H1 (cell line): ENCODE data around the gene TRIM32. TPM values are rescaled to one million over a fixed set of nuclear protein-coding genes. Genes with fewer than 3 reads are reported as not detected.

ENCODE experiments used
- CTCF ChIA-PET: fragments of 300-600 bp; sonication (Branson Sonifier 250); formaldehyde crosslinking; loops from one replicate; lab custom pipeline; 2021; ENCODE audit not compliant: partially characterized antibody; lab: Charles Lee
- POLR2A ChIA-PET: fragments of 300-600 bp; sonication (Branson Sonifier 250); formaldehyde crosslinking; loops from one replicate; lab custom pipeline; 2021; ENCODE audit warnings: inconsistent platforms; ENCODE audit not compliant: partially characterized antibody; lab: Charles Lee
- DNase-seq, 2 experiments: peaks; one replicate each; pipeline versions ENCODE4 v3.0.0 to v3.0.0-alpha.2; 2010 to 2022; ENCODE audit warnings: low spot score in 2 of 2, low read depth in 1 of 2, mixed read lengths in 1 of 2
- FAIRE-seq: peaks from 2 replicates; lab custom pipeline; 2011; peaks lifted over from hg19 to GRCh38; lab: Jason Lieb, UNC
- H2AFZ ChIP-seq: 2 replicates; pipeline ENCODE4 v1.8.1; 2012; ENCODE audit warnings: low read length, inconsistent platforms
- H2AK5ac ChIP-seq: 2 replicates; pipeline ENCODE4 v1.6.1; 2013; ENCODE audit warnings: low read depth, low read length
- H2BK120ac ChIP-seq: replicated peaks from 2 replicates; pipeline ENCODE3; 2013; ENCODE audit warnings: low read depth, low read length, inconsistent platforms
- H2BK12ac ChIP-seq: 2 replicates; pipeline ENCODE4 v1.6.1; 2013; ENCODE audit warnings: low read depth, low read length
- H2BK15ac ChIP-seq: 2 replicates; pipeline ENCODE4 v1.6.1; 2013; ENCODE audit warnings: low read length
- H2BK20ac ChIP-seq: 2 replicates; pipeline ENCODE4 v1.6.1; 2013; ENCODE audit warnings: low read length
- H2BK5ac ChIP-seq: 2 replicates; pipeline ENCODE4 v1.6.1; 2013; ENCODE audit warnings: low read depth, low read length
- H3K14ac ChIP-seq: 2 replicates; pipeline ENCODE4 v1.6.1; 2013; ENCODE audit warnings: inconsistent platforms; ENCODE audit not compliant: insufficient read length
- H3K18ac ChIP-seq: 2 replicates; pipeline ENCODE4 v1.6.1; 2013; ENCODE audit warnings: low read length; ENCODE audit errors: extremely low read depth
- H3K23ac ChIP-seq: 2 replicates; pipeline ENCODE4 v1.6.1; 2013; ENCODE audit warnings: inconsistent platforms; ENCODE audit not compliant: insufficient read length
- H3K23me2 ChIP-seq: 2 replicates; pipeline ENCODE4 v1.6.1; 2013; ENCODE audit warnings: low read depth, low read length
- H3K27ac ChIP-seq: 2 replicates; pipeline ENCODE4 v1.6.1; 2011; ENCODE audit warnings: low read depth, low read length, inconsistent platforms
- H3K27me3 ChIP-seq, 4 experiments: replicated peaks in 1 of 4; 1 replicate in 1 of 4; 2 replicates in 3 of 4; pipeline versions ENCODE4 v1.6.1 to v1.8.1; 2011 to 2013; ENCODE audit warnings: low read length in 3 of 4, mild to moderate bottlenecking in 3 of 4, inconsistent platforms in 2 of 4, mixed read lengths in 2 of 4, moderate library complexity in 1 of 4; ENCODE audit not compliant: control insufficient read depth in 3 of 4, insufficient read depth in 3 of 4; ENCODE audit errors: extremely low read depth in 1 of 4
- H3K36me3 ChIP-seq, 4 experiments: 2 replicates each; pipeline versions ENCODE4 v1.6.1 to v1.8.1; 2011 to 2013; ENCODE audit warnings: mild to moderate bottlenecking in 4 of 4, low read length in 3 of 4, moderate library complexity in 2 of 4, control low read depth in 1 of 4, inconsistent platforms in 1 of 4; ENCODE audit not compliant: insufficient read depth in 4 of 4, control insufficient read depth in 2 of 4
- H3K4ac ChIP-seq: replicated peaks from 2 replicates; pipeline ENCODE3; 2013; ENCODE audit warnings: low read length, low read depth, mixed read lengths, inconsistent platforms; ENCODE audit not compliant: insufficient read length
- H3K4me1 ChIP-seq, 4 experiments: replicated peaks in 1 of 4; 1 replicate in 1 of 4; 2 replicates in 3 of 4; pipeline versions ENCODE4 v1.6.1 to v1.8.1; 2011 to 2013; ENCODE audit warnings: low read length in 3 of 4, inconsistent platforms in 2 of 4, mixed read lengths in 1 of 4; ENCODE audit not compliant: insufficient read depth in 4 of 4, control insufficient read depth in 3 of 4
- H3K4me2 ChIP-seq, 2 experiments: 2 replicates each; pipeline versions ENCODE4 v1.6.1 to v1.8.1; 2011 to 2013; ENCODE audit warnings: low read depth in 2 of 2, low read length in 2 of 2, control low read depth in 1 of 2, inconsistent platforms in 1 of 2, mild to moderate bottlenecking in 1 of 2; ENCODE audit not compliant: insufficient read depth in 1 of 2
- H3K4me3 ChIP-seq, 4 experiments: fragments of 200-600, 300-600 bp in 1 of 4; sonication (generic), shearing (Covaris generic), sonication (Bioruptor Twin) in 1 of 4; 2 replicates each; pipeline versions ENCODE4 v1.5.1 to v1.8.1; 2011 to 2016; ENCODE audit warnings: low read length in 4 of 4, low read depth in 3 of 4, control low read depth in 2 of 4, inconsistent platforms in 2 of 4, mild to moderate bottlenecking in 2 of 4, mixed read lengths in 1 of 4, moderate library complexity in 1 of 4; ENCODE audit not compliant: insufficient read depth in 2 of 4; ENCODE audit errors: extremely low read depth in 1 of 4
- H3K56ac ChIP-seq: replicated peaks from 2 replicates; pipeline ENCODE3; 2013; ENCODE audit warnings: low read depth, mild to moderate bottlenecking, mixed read lengths, low read length, inconsistent platforms; ENCODE audit not compliant: insufficient read length
- H3K79me1 ChIP-seq: 2 replicates; pipeline ENCODE4 v1.6.1; 2013; ENCODE audit warnings: low read depth, low read length, control low read depth
- H3K79me2 ChIP-seq, 2 experiments: 2 replicates each; pipeline versions ENCODE4 v1.6.1 to v1.8.1; 2012 to 2013; ENCODE audit warnings: low read length in 2 of 2, mild to moderate bottlenecking in 2 of 2, inconsistent platforms in 1 of 2; ENCODE audit not compliant: insufficient read depth in 2 of 2, control insufficient read depth in 1 of 2
- H3K9ac ChIP-seq, 4 experiments: replicated peaks in 1 of 4; 1 replicate in 1 of 4; 2 replicates in 3 of 4; pipeline versions ENCODE4 v1.6.1 to v1.8.1; 2011 to 2013; ENCODE audit warnings: low read depth in 3 of 4, low read length in 3 of 4, control low read depth in 2 of 4, mild to moderate bottlenecking in 2 of 4, moderate library complexity in 2 of 4, inconsistent platforms in 1 of 4; ENCODE audit errors: extremely low read depth in 1 of 4
- H3K9me3 ChIP-seq, 2 experiments: 2 replicates each; pipeline versions ENCODE4 v1.6.1 to v1.8.1; 2012 to 2013; ENCODE audit warnings: mild to moderate bottlenecking in 2 of 2, moderate library complexity in 2 of 2, control low read depth in 1 of 2, inconsistent platforms in 1 of 2, low read depth in 1 of 2, low read length in 1 of 2, mixed read lengths in 1 of 2; ENCODE audit not compliant: insufficient read depth in 2 of 2
- H4K20me1 ChIP-seq, 2 experiments: replicated peaks in 1 of 2; 2 replicates each; pipeline versions ENCODE3 to v1.8.1; 2011 to 2013; ENCODE audit warnings: inconsistent platforms in 2 of 2, low read length in 2 of 2, mild to moderate bottlenecking in 1 of 2; ENCODE audit not compliant: insufficient read depth in 2 of 2, control insufficient read depth in 1 of 2
- H4K5ac ChIP-seq: 2 replicates; pipeline ENCODE4 v1.6.1; 2013; ENCODE audit warnings: low read length, low read depth, mixed read lengths, inconsistent platforms; ENCODE audit not compliant: insufficient read length
- H4K8ac ChIP-seq: 2 replicates; pipeline ENCODE4 v1.8.0; 2013; ENCODE audit warnings: mild to moderate bottlenecking, moderate library complexity, low read length, inconsistent platforms; ENCODE audit not compliant: insufficient read depth; ENCODE audit errors: extremely low read depth
- H4K91ac ChIP-seq: replicated peaks from 2 replicates; pipeline ENCODE3; 2013; ENCODE audit warnings: low read length, mixed read lengths, inconsistent platforms; ENCODE audit not compliant: insufficient read length
- CEBPB ChIP-seq: IDR thresholded peaks from 2 replicates; pipeline ENCODE4 v1.6.1; 2012; ENCODE audit warnings: low read depth, low read length
- EZH2 ChIP-seq: fragments of 200-600 bp; sonication (generic); IDR thresholded peaks from 2 replicates; pipeline ENCODE4 v1.7.1; 2012; ENCODE audit warnings: low read depth, mild to moderate bottlenecking, moderate library complexity, low read length, inconsistent platforms; ENCODE audit not compliant: severe bottlenecking
- RNF2 ChIP-seq: fragments of 200-900, 300-1000 bp; sonication (generic); IDR thresholded peaks from 2 replicates; pipeline ENCODE4 v1.7.1; 2016; ENCODE audit warnings: borderline replicate concordance, low read depth, mild to moderate bottlenecking, antibody characterized with exemption, low read length; ENCODE audit not compliant: poor library complexity, severe bottlenecking; ENCODE audit errors: missing control alignments
- TAF7 ChIP-seq: optimal IDR thresholded peaks from 2 replicates; pipeline ENCODE3; 2011; ENCODE audit warnings: low read depth, mild to moderate bottlenecking, inconsistent platforms, low read length, moderate library complexity, borderline replicate concordance
- WGBS, 2 experiments: shearing (Covaris generic) in 1 of 2; methylation state at CpG; one replicate each; pipeline versions ENCODE4 v1.1.6 to v1.1.7; 2013 to 2015; ENCODE audit warnings: low lambda C conversion rate in 2 of 2, mixed read lengths in 2 of 2, inconsistent platforms in 1 of 2, low coverage in 1 of 2, missing lambda C conversion rate in 1 of 2; ENCODE audit not compliant: insufficient replicate concordance in 2 of 2, insufficient coverage in 1 of 2, insufficient read length in 1 of 2; ENCODE audit errors: extremely low coverage in 1 of 2, missing lambda C conversion rate in 1 of 2; 5-methylcytosine and 5-hydroxymethylcytosine counted together
- polyA plus RNA-seq, 7 experiments: library from polyadenylated mRNA; depleted of rRNA in 3 of 7; stranded (reverse) in 5 of 7; unstranded in 2 of 7; fragments of >200 nt in 5 of 7; fragments of 200-250 nt in 2 of 7; gene quantifications; 1 replicate in 5 of 7; 2 replicates in 1 of 7; 4 replicates in 1 of 7; pipeline versions ENCODE4 v1.2.1 to v1.2.3, GENCODE V29; 2011 to 2013; ENCODE audit warnings: missing spikeins in 2 of 7, mixed read lengths in 2 of 7
- total RNA-seq: library from RNA; stranded (reverse); fragmentation: NEBNext Ultra II Directional; extraction: Animal tissue kit (Norgen Biotek cat#: 25700); gene quantifications from 2 replicates; pipeline ENCODE4 v1.2.1, GENCODE V29; 2021

TRIM32 gene
- total and polyA plus RNA-seq, 2 of the 8 experiments (the other 6 are each of a cell fraction or from before 2014, with no cell fraction given): 10.5 to 17.3 TPM

DNA sequence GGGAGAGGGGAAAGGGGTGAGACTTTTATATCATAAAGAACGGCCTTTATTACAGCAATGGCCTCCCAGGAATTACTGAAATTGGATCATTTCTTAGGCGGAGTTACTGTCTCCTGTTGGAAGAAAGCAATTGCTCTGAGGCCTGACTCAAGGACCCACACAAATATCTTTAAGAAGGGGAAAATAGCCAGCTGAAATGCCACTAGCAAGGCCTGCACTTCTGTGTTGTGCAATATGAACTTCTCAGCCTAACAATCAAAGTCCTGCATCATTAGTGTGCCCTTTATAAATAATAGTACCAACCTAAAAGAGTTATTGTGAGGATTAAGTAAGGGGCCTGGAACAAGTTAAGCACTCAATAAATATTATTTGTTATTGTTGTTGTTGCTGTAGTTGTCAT is 30.1 kb upstream of the TRIM32 start:
- no peak overlapping the region for H3K14ac ChIP-seq
- no peak overlapping the region for H3K56ac ChIP-seq
- no peak for FAIRE-seq
- H3K9me3 ChIP-seq: no peaks in the 10 kb centered on the region
- no peak overlapping the region for H3K4me3 ChIP-seq
- H3K4me2 ChIP-seq: no peak overlapping the region
- H2BK120ac ChIP-seq: no peak overlapping the region
- ChIA-PET CTCF (interaction anchor here (1.0 to 2.6 kb wide), 4 partner anchors 9 to 1064 kb away, joined by 3 to 15 read pairs (median 4); no protein-coding TSS in a partner anchor), POLR2A (no interaction called here)
- no peak overlapping the region for H3K27ac ChIP-seq
- peaks cover 0 to 6% (median 0%) of the 10 kb centered on the region in 4 experiments; a peak in 1 of 7 replicates for H3K4me1 ChIP-seq
- no peaks in the 10 kb centered on the region; the same call in 1 of the 2 replicates for H3K23me2 ChIP-seq
- H2AK5ac ChIP-seq: no peak overlapping the region
- H3K79me2 ChIP-seq: no peaks in the 10 kb centered on the region
- no peak overlapping the region for H2BK12ac ChIP-seq
- DNase-seq: no peak
- no peak overlapping the region for H4K91ac ChIP-seq
- WGBS, 2 experiments: 69% methylated on average over 2 of the region's 2 CpGs; no CpG with 5 or more reads in 1 of the 2 experiments
- H3K27me3 ChIP-seq: no peaks in the 10 kb centered on the region
- no peak overlapping the region for H4K5ac ChIP-seq
- no peaks in the 10 kb centered on the region for H4K20me1 ChIP-seq
- no peak overlapping the region for H3K4ac ChIP-seq
- H2BK15ac ChIP-seq: no peak overlapping the region
- TF ChIP-seq CEBPB (no peak), TAF7 (no peak), RNF2 (no peak), EZH2 (no peak)
- TF ChIP-seq, all 59 proteins: peak for 0
- Histone ChIP-seq H3K23ac (no peak overlapping the region), H3K36me3 (no peaks in the 10 kb centered on the region), H4K8ac (no peak overlapping the region), H3K79me1 (no peaks in the 10 kb centered on the region), H2AFZ (no peak overlapping the region), H2BK20ac (no peak overlapping the region), H2BK5ac (no peak overlapping the region), H3K9ac (no peak overlapping the region), H3K18ac (no peak overlapping the region)
